OCI-LY1 (cell line): ENCODE measurements around the gene ACTR8.

Source experiments
- H2AFZ ChIP-seq: fragments of 200-600 bp; sonication (generic), shearing (Covaris generic); 2 replicates; pipeline ENCODE4 v1.6.0; 2014; ENCODE audit warnings: antibody characterized with exemption, mild to moderate bottlenecking, low read length
- H3F3A ChIP-seq: fragments of 200-600 bp; sonication (generic), shearing (Covaris generic); 2 replicates; pipeline ENCODE4 v1.6.0; 2014; ENCODE audit warnings: mild to moderate bottlenecking, antibody characterized with exemption, low read length, moderate library complexity; ENCODE audit not compliant: insufficient read depth
- H3K27ac ChIP-seq: fragments of 200-600 bp; sonication (generic); 2 replicates; pipeline ENCODE4 v1.5.1; 2014; ENCODE audit warnings: low read length, mixed run types, mild to moderate bottlenecking, low read depth; ENCODE audit not compliant: poor library complexity, severe bottlenecking
- H3K27me3 ChIP-seq: fragments of 200-600 bp; sonication (generic); 2 replicates; pipeline ENCODE4 v1.6.0; 2014; ENCODE audit warnings: antibody characterized with exemption, mild to moderate bottlenecking, low read length, moderate library complexity; ENCODE audit not compliant: insufficient read depth
- H3K36me3 ChIP-seq: fragments of 200-600 bp; sonication (generic); 2 replicates; pipeline ENCODE4 v1.6.1; 2014; ENCODE audit warnings: mild to moderate bottlenecking, antibody characterized with exemption, low read length, moderate library complexity, mixed read lengths; ENCODE audit not compliant: insufficient read depth
- H3K4me1 ChIP-seq: fragments of 200-600 bp; sonication (generic); 2 replicates; pipeline ENCODE4 v1.5.1; 2014; ENCODE audit warnings: mild to moderate bottlenecking, low read length, moderate library complexity; ENCODE audit not compliant: insufficient read depth, severe bottlenecking
- H3K4me2 ChIP-seq: fragments of 200-600 bp; sonication (generic), shearing (Covaris generic); 2 replicates; pipeline ENCODE4 v1.6.1; 2014; ENCODE audit warnings: low read length
- H3K4me3 ChIP-seq: fragments of 200-600 bp; sonication (generic); 2 replicates; pipeline ENCODE4 v1.5.1; 2014; ENCODE audit warnings: low read length, low read depth, mild to moderate bottlenecking, mixed read lengths; ENCODE audit not compliant: poor library complexity, severe bottlenecking
- H3K79me2 ChIP-seq: fragments of 200-600 bp; shearing (Covaris generic); 2 replicates; pipeline ENCODE4 v1.6.1; 2016; ENCODE audit warnings: mixed run types, low read length, mixed read lengths; ENCODE audit not compliant: insufficient read depth
- H3K9ac ChIP-seq: fragments of 200-600 bp; sonication (generic), shearing (Covaris generic); 2 replicates; pipeline ENCODE4 v1.6.1; 2014; ENCODE audit warnings: mild to moderate bottlenecking, low read length, mixed read lengths
- H3K9me2 ChIP-seq: fragments of 200-600 bp; sonication (generic), shearing (Covaris generic); 2 replicates; pipeline ENCODE4 v1.6.1; 2014; ENCODE audit warnings: low read depth, mild to moderate bottlenecking, low read length, mixed read lengths
- H3K9me3 ChIP-seq: fragments of 200-600 bp; shearing (Covaris generic); 2 replicates; pipeline ENCODE4 v1.6.1; 2014; ENCODE audit warnings: low read length, mixed read lengths
- H4K20me1 ChIP-seq: fragments of 200-600 bp; sonication (generic), shearing (Covaris generic); 2 replicates; pipeline ENCODE4 v1.6.0; 2016; ENCODE audit warnings: mild to moderate bottlenecking, low read length; ENCODE audit not compliant: insufficient read depth
- CTCF ChIP-seq: fragments of 200-600 bp; sonication (generic), shearing (Covaris generic); IDR thresholded peaks from 2 replicates; pipeline ENCODE4 v1.5.1; 2017; ENCODE audit warnings: mild to moderate bottlenecking, antibody characterized with exemption, low read length, moderate library complexity, mixed read lengths
- EZH2 ChIP-seq: fragments of 200-600 bp; sonication (generic), shearing (Covaris generic); IDR thresholded peaks from 2 replicates; pipeline ENCODE4 v1.8.0; 2017; ENCODE audit warnings: borderline replicate concordance, mixed run types, mild to moderate bottlenecking, antibody characterized with exemption, low read length, moderate library complexity, mixed read lengths

ACTR8 gene

GRCh38 chr3:53835257-53835656 is 46.7 kb downstream of the ACTR8 start:
- TF ChIP-seq EZH2 (no peak), CTCF (no peak)
- Histone ChIP-seq H3K36me3 (no peaks in the 10 kb centered on the region), H3K4me1 (no peaks in the 10 kb centered on the region), H3K9me2 (no peaks in the 10 kb centered on the region), H3K9me3 (no peaks in the 10 kb centered on the region), H4K20me1 (no peaks in the 10 kb centered on the region), H3K4me3 (no peak overlapping the region), H3K79me2 (no peaks in the 10 kb centered on the region), H3F3A (no peaks in the 10 kb centered on the region), H3K4me2 (no peak overlapping the region), H3K27me3 (no peaks in the 10 kb centered on the region), H3K9ac (no peak overlapping the region), H3K27ac (no peak overlapping the region), H2AFZ (no peak overlapping the region)

GRCh38 chr3:53834429-53835095 is 47.4 kb downstream of the ACTR8 start:
- H3K9ac ChIP-seq, result no peak overlapping the region
- H2AFZ ChIP-seq, result no peak overlapping the region
- no peak overlapping the region for H3K4me3 ChIP-seq
- no peak overlapping the region for H3K27ac ChIP-seq
- no peaks in the 10 kb centered on the region for H3K4me1 ChIP-seq
- H3K9me3 ChIP-seq, result no peaks in the 10 kb centered on the region
- H3K4me2 ChIP-seq, result no peak overlapping the region
- TF ChIP-seq EZH2 (no peak), CTCF (no peak)
- H3K79me2 ChIP-seq, result no peaks in the 10 kb centered on the region
- H3K9me2 ChIP-seq, result no peaks in the 10 kb centered on the region
- H3F3A ChIP-seq, result no peaks in the 10 kb centered on the region
- no peaks in the 10 kb centered on the region for H3K36me3 ChIP-seq
- no peaks in the 10 kb centered on the region for H3K27me3 ChIP-seq
- H4K20me1 ChIP-seq, result no peaks in the 10 kb centered on the region

- H3K4me2 ChIP-seq, result no peak overlapping the region
- no peaks in the 10 kb centered on the region for H3K36me3 ChIP-seq
- H4K20me1 ChIP-seq, result no peaks in the 10 kb centered on the region
- H3K27me3 ChIP-seq, result no peaks in the 10 kb centered on the region
- H3K79me2 ChIP-seq, result no peaks in the 10 kb centered on the region
- H3K27ac ChIP-seq, result no peak overlapping the region
- TF ChIP-seq CTCF, result no peak
- no peak for TF ChIP-seq EZH2
- H2AFZ ChIP-seq, result no peak overlapping the region
- H3K4me1 ChIP-seq, result no peaks in the 10 kb centered on the region
- H3K9me3 ChIP-seq, result no peaks in the 10 kb centered on the region
- H3K4me3 ChIP-seq, result no peak overlapping the region
- no peaks in the 10 kb centered on the region for H3F3A ChIP-seq
- no peak overlapping the region for H3K9ac ChIP-seq
- no peaks in the 10 kb centered on the region for H3K9me2 ChIP-seq
These were observed 48.3 kb downstream of the ACTR8 start for GRCh38 chr3:53833700-53834099.
